GM21381 (cell line): ENCODE measurements around the gene ARHGDIB.

Experiments used
- ATAC-seq: cut with Tn5 transposase; IDR thresholded peaks from one replicate; pipeline ENCODE4 v1.9.1; 2021; ENCODE audit warnings: mild to moderate bottlenecking, moderate library complexity; ENCODE audit not compliant: unreplicated experiment

Gene ARHGDIB

GRCh38 chr12:14984036-14984435 is 22.6 kb upstream of the ARHGDIB start:
- no peak for ATAC-seq

GRCh38 chr12:14982991-14983390 is 21.6 kb upstream of the ARHGDIB start:
- no peak for ATAC-seq

GRCh38 chr12:14982562-14982961 is 21.2 kb upstream of the ARHGDIB start:
- no peak for ATAC-seq

- ATAC-seq = no peak
Measured at GRCh38 chr12:14981049-14981448, 19.6 kb upstream of the ARHGDIB start.

GRCh38 chr12:14979468-14979867 is 18.1 kb upstream of the ARHGDIB start:
- no peak for ATAC-seq

- no peak for ATAC-seq
Measured at GRCh38 chr12:14976658-14977057, 15.3 kb upstream of the ARHGDIB start.

GRCh38 chr12:14975457-14975856 is 14.1 kb upstream of the ARHGDIB start:
- no peak for ATAC-seq

- ATAC-seq = no peak
Measured at GRCh38 chr12:14974633-14975032, 13.2 kb upstream of the ARHGDIB start.

- ATAC-seq = no peak
Measured at GRCh38 chr12:14972816-14973215, 11.4 kb upstream of the ARHGDIB start, which contains the start of gene PDE6H. PDE6H (plus strand) TSS chr12:14973042; CDS start chr12:14978013, 4,971 bp downstream.

GRCh38 chr12:14970473-14970872 is 9.1 kb upstream of the ARHGDIB start:
- no peak for ATAC-seq

- ATAC-seq = no peak
Measured at GRCh38 chr12:14968478-14968877, 7.1 kb upstream of the ARHGDIB start.

GRCh38 chr12:14965221-14965620 is 3.8 kb upstream of the ARHGDIB start:
- no peak for ATAC-seq

- no peak for ATAC-seq
Measured at GRCh38 chr12:14964406-14964805, 3.0 kb upstream of the ARHGDIB start.

GRCh38 chr12:14963520-14963919 is 2.1 kb upstream of the ARHGDIB start:
- ATAC-seq = no peak

- no peak for ATAC-seq
Measured at GRCh38 chr12:14962797-14963196, 1.4 kb upstream of the ARHGDIB start.

- no peak for ATAC-seq
Measured at GRCh38 chr12:14962153-14962539, 745 bp upstream of the ARHGDIB start.

GRCh38 chr12:14960548-14961465 is 594 bp downstream of the ARHGDIB start:
- peak; percentile 30 for ATAC-seq

- no peak for ATAC-seq
Measured at GRCh38 chr12:14959916-14960496, 1.4 kb downstream of the ARHGDIB start.

- ATAC-seq = no peak
Measured at GRCh38 chr12:14959463-14959862, 1.9 kb downstream of the ARHGDIB start.

GRCh38 chr12:14959126-14959440 is 2.3 kb downstream of the ARHGDIB start:
- no peak for ATAC-seq

GRCh38 chr12:14958361-14959125 is 2.9 kb downstream of the ARHGDIB start:
- ATAC-seq = no peak
